GM19324 (cell line): Measurements from ENCODE around the gene ANO9.
"Not testable (repeated sequence)": the region's sequence is repeated elsewhere in the genome, so short reads cannot be mapped to it uniquely, and the experiment has no call there.

ENCODE experiments used
- ATAC-seq: cut with Tn5 transposase; IDR thresholded peaks from one replicate; pipeline ENCODE4 v1.9.1; 2021; ENCODE audit warnings: mild to moderate bottlenecking, moderate library complexity; ENCODE audit not compliant: unreplicated experiment, low FRiP score

ANO9 gene

GRCh38 chr11:405954-406795 is 35.6 kb downstream of the ANO9 start:
- ATAC-seq, result no peak

- ATAC-seq, result no peak
Observed at GRCh38 chr11:405323-405953, 36.4 kb downstream of the ANO9 start.

- no peak for ATAC-seq
Observed at GRCh38 chr11:404551-405264, 37.1 kb downstream of the ANO9 start.

- no peak for ATAC-seq
Observed at GRCh38 chr11:403761-404431, 37.9 kb downstream of the ANO9 start.

- no peak for ATAC-seq
Observed at GRCh38 chr11:403021-403760, 38.6 kb downstream of the ANO9 start.

- not testable (repeated sequence) for ATAC-seq
Observed at GRCh38 chr11:401196-401595, 40.6 kb downstream of the ANO9 start.

- no peak for ATAC-seq
Observed at GRCh38 chr11:400241-400689, 41.5 kb downstream of the ANO9 start.

- ATAC-seq, result no peak
Observed at GRCh38 chr11:399731-400211, 42.0 kb downstream of the ANO9 start.

- no peak for ATAC-seq
Observed at GRCh38 chr11:398826-399225, 43.0 kb downstream of the ANO9 start.

- peak; percentile 77 for ATAC-seq
Observed at GRCh38 chr11:396948-397548, 44.8 kb downstream of the ANO9 start.

- ATAC-seq, result peak; percentile 36
Observed at GRCh38 chr11:396511-396947, 45.3 kb downstream of the ANO9 start.

- no peak for ATAC-seq
Observed at GRCh38 chr11:395866-396265, 45.9 kb downstream of the ANO9 start.

GRCh38 chr11:394858-395655 is 46.8 kb downstream of the ANO9 start:
- no peak for ATAC-seq

- ATAC-seq, result no peak
Observed at GRCh38 chr11:394034-394857, 47.6 kb downstream of the ANO9 start, which contains the start of gene PKP3. PKP3 (plus strand) TSS chr11:394209; CDS start chr11:394293, 84 bp downstream.

GRCh38 chr11:393219-394033 is 48.4 kb downstream of the ANO9 start:
- no peak for ATAC-seq

GRCh38 chr11:392102-392777 is 49.6 kb downstream of the ANO9 start:
- ATAC-seq, result no peak
